ENCODE data around the gene SLC3A2. TPM values are rescaled to one million over a fixed set of nuclear protein-coding genes. Genes with fewer than 3 reads are reported as not detected.
"Not testable (repeated sequence)": the region's sequence is repeated elsewhere in the genome, so short reads cannot be mapped to it uniquely, and the experiment has no call there.

Gene SLC3A2
- total RNA-seq, 1 donor from 2014 or later: 399 TPM

GRCh38 chr11:62855571-62856332, 24.9 kb upstream of the SLC3A2 start:
- Mint-ChIP-seq H3K4me1 (ENCODE audit: low read depth) (peaks cover 71% of the 10 kb centered on the region), H3K27ac (peak overlapping the region; percentile 98), H3K27me3 (ENCODE audit: insufficient read depth) (peaks cover 5% of the 10 kb centered on the region), H3K9me3 (no peaks in the 10 kb centered on the region), H3K36me3 (ENCODE audit: low read depth) (peaks cover 51% of the 10 kb centered on the region), H3K4me3 (peak overlapping the region; percentile 98)
- intact Hi-C loops (cut with micrococcal nuclease): loop anchor here (1.0 to 5.0 kb wide), 12 partner anchors 13 to 298 kb away; partner anchors contain the start of genes GANAB, HNRNPUL2, MTA2 and NXF1
- DNase-seq (ENCODE audit: low spot score): peak; percentile 99

GRCh38 chr11:62856333-62856895, 24.3 kb upstream of the SLC3A2 start:
- intact Hi-C loops (cut with micrococcal nuclease): loop anchor here (1.0 to 5.0 kb wide), 10 partner anchors 24 to 299 kb away; partner anchors contain the start of genes GANAB, HNRNPUL2, NXF1 and POLR2G
- peaks cover 5% of the 10 kb centered on the region for H3K27me3 Mint-ChIP-seq (ENCODE audit: insufficient read depth)
- peaks cover 50% of the 10 kb centered on the region for H3K36me3 Mint-ChIP-seq (ENCODE audit: low read depth)
- no peaks in the 10 kb centered on the region for H3K9me3 Mint-ChIP-seq
- peak overlapping the region; percentile 98 for H3K4me3 Mint-ChIP-seq
- no peak for DNase-seq (ENCODE audit: low spot score)
- H3K27ac Mint-ChIP-seq: peak overlapping the region; percentile 98
- H3K4me1 Mint-ChIP-seq (ENCODE audit: low read depth): peaks cover 76% of the 10 kb centered on the region

GRCh38 chr11:62857541-62857982, 23.1 kb upstream of the SLC3A2 start:
- no peak for DNase-seq (ENCODE audit: low spot score)
- H3K27ac Mint-ChIP-seq: peak overlapping the region; percentile 64
- H3K36me3 Mint-ChIP-seq (ENCODE audit: low read depth): peaks cover 38% of the 10 kb centered on the region
- no peaks in the 10 kb centered on the region for H3K9me3 Mint-ChIP-seq
- H3K4me1 Mint-ChIP-seq (ENCODE audit: low read depth): peaks cover 71% of the 10 kb centered on the region
- intact Hi-C loops (cut with micrococcal nuclease): loop anchor here (5.0 kb wide), 1 partner anchor 300 kb away; no protein-coding TSS in a partner anchor
- H3K27me3 Mint-ChIP-seq (ENCODE audit: insufficient read depth): peaks cover 5% of the 10 kb centered on the region
- peak overlapping the region; percentile 98 for H3K4me3 Mint-ChIP-seq

GRCh38 chr11:62858201-62858600, 22.5 kb upstream of the SLC3A2 start:
- no peak for DNase-seq (ENCODE audit: low spot score)
- Mint-ChIP-seq H3K4me1 (ENCODE audit: low read depth) (peaks cover 68% of the 10 kb centered on the region), H3K27ac (peak overlapping the region; percentile 64), H3K4me3 (peak overlapping the region; percentile 98), H3K36me3 (ENCODE audit: low read depth) (peaks cover 32% of the 10 kb centered on the region), H3K9me3 (no peaks in the 10 kb centered on the region), H3K27me3 (ENCODE audit: insufficient read depth) (peaks cover 5% of the 10 kb centered on the region)
- intact Hi-C loops (cut with micrococcal nuclease): loop anchor here (5.0 kb wide), 1 partner anchor 301 kb away; no protein-coding TSS in a partner anchor

GRCh38 chr11:62859281-62859703, 21.4 kb upstream of the SLC3A2 start:
- intact Hi-C loops (cut with micrococcal nuclease): loop anchor here (5.0 kb wide), 1 partner anchor 302 kb away; no protein-coding TSS in a partner anchor
- not testable (repeated sequence) for DNase-seq (ENCODE audit: low spot score); H3K27me3 Mint-ChIP-seq (ENCODE audit: insufficient read depth); H3K9me3 Mint-ChIP-seq; H3K4me3 Mint-ChIP-seq
- H3K27ac Mint-ChIP-seq: peak overlapping the region; percentile 5
- peaks cover 64% of the 10 kb centered on the region for H3K4me1 Mint-ChIP-seq (ENCODE audit: low read depth)
- peaks cover 21% of the 10 kb centered on the region for H3K36me3 Mint-ChIP-seq (ENCODE audit: low read depth)

- no peak for DNase-seq (ENCODE audit: low spot score)
- Mint-ChIP-seq H3K27ac (no peak overlapping the region), H3K4me1 (ENCODE audit: low read depth) (peaks cover 65% of the 10 kb centered on the region), H3K36me3 (ENCODE audit: low read depth) (peaks cover 6% of the 10 kb centered on the region), H3K27me3 (ENCODE audit: insufficient read depth) (no peaks in the 10 kb centered on the region), H3K4me3 (no peak overlapping the region), H3K9me3 (no peaks in the 10 kb centered on the region)
- intact Hi-C loops (cut with micrococcal nuclease): loop anchor here (10.0 kb wide), 1 partner anchor 476 kb away; no protein-coding TSS in a partner anchor
Measured at GRCh38 chr11:62860835-62861563, 19.7 kb upstream of the SLC3A2 start.

- not testable (repeated sequence) for H3K9me3 Mint-ChIP-seq; H3K27me3 Mint-ChIP-seq (ENCODE audit: insufficient read depth); H3K36me3 Mint-ChIP-seq (ENCODE audit: low read depth); H3K4me3 Mint-ChIP-seq; DNase-seq (ENCODE audit: low spot score); H3K27ac Mint-ChIP-seq
- H3K4me1 Mint-ChIP-seq (ENCODE audit: low read depth): peaks cover 58% of the 10 kb centered on the region
- intact Hi-C loops (cut with micrococcal nuclease): loop anchor here (1.0 to 10.0 kb wide), 8 partner anchors 19 to 477 kb away; partner anchors contain the start of genes NXF1, SLC3A2, STX5 and TEX54
Measured at GRCh38 chr11:62861564-62862192, 19.0 kb upstream of the SLC3A2 start.

- no peaks in the 10 kb centered on the region for H3K27me3 Mint-ChIP-seq (ENCODE audit: insufficient read depth)
- intact Hi-C loops (cut with micrococcal nuclease): loop anchor here (2.0 to 10.0 kb wide), 2 partner anchors 271 to 479 kb away; no protein-coding TSS in a partner anchor
- H3K4me1 Mint-ChIP-seq (ENCODE audit: low read depth): peaks cover 43% of the 10 kb centered on the region
- H3K27ac Mint-ChIP-seq: no peak overlapping the region
- no peak overlapping the region for H3K4me3 Mint-ChIP-seq
- peaks cover 4% of the 10 kb centered on the region for H3K36me3 Mint-ChIP-seq (ENCODE audit: low read depth)
- no peak for DNase-seq (ENCODE audit: low spot score)
- H3K9me3 Mint-ChIP-seq: no peaks in the 10 kb centered on the region
Measured at GRCh38 chr11:62863687-62864335, 16.9 kb upstream of the SLC3A2 start.

- H3K4me1 Mint-ChIP-seq (ENCODE audit: low read depth): peaks cover 27% of the 10 kb centered on the region
- no peaks in the 10 kb centered on the region for H3K27me3 Mint-ChIP-seq (ENCODE audit: insufficient read depth)
- no peaks in the 10 kb centered on the region for H3K36me3 Mint-ChIP-seq (ENCODE audit: low read depth)
- H3K9me3 Mint-ChIP-seq: no peaks in the 10 kb centered on the region
- no peak for DNase-seq (ENCODE audit: low spot score)
- intact Hi-C loops (cut with micrococcal nuclease): loop anchor here (10.0 kb wide), 1 partner anchor 481 kb away; no protein-coding TSS in a partner anchor
- no peak overlapping the region for H3K4me3 Mint-ChIP-seq
- no peak overlapping the region for H3K27ac Mint-ChIP-seq
Measured at GRCh38 chr11:62865635-62866034, 15.1 kb upstream of the SLC3A2 start.

GRCh38 chr11:62874851-62875250, 5.8 kb upstream of the SLC3A2 start:
- Mint-ChIP-seq H3K9me3 (no peaks in the 10 kb centered on the region), H3K4me3 (no peak overlapping the region), H3K27me3 (ENCODE audit: insufficient read depth) (peaks cover 2% of the 10 kb centered on the region), H3K36me3 (ENCODE audit: low read depth) (peaks cover 12% of the 10 kb centered on the region), H3K4me1 (ENCODE audit: low read depth) (peaks cover 6% of the 10 kb centered on the region), H3K27ac (no peak overlapping the region)
- intact Hi-C loops (cut with micrococcal nuclease): no loop called here
- DNase-seq (ENCODE audit: low spot score): no peak

GRCh38 chr11:62875698-62876478, 4.8 kb upstream of the SLC3A2 start:
- H3K36me3 Mint-ChIP-seq (ENCODE audit: low read depth): peaks cover 12% of the 10 kb centered on the region
- H3K4me1 Mint-ChIP-seq (ENCODE audit: low read depth): peaks cover 15% of the 10 kb centered on the region
- no peak overlapping the region for H3K4me3 Mint-ChIP-seq
- no peak for DNase-seq (ENCODE audit: low spot score)
- no peak overlapping the region for H3K27ac Mint-ChIP-seq
- peaks cover 2% of the 10 kb centered on the region for H3K27me3 Mint-ChIP-seq (ENCODE audit: insufficient read depth)
- H3K9me3 Mint-ChIP-seq: no peaks in the 10 kb centered on the region
- intact Hi-C loops (cut with micrococcal nuclease): no loop called here
